Stimulated activated CD8-positive, alpha-beta memory T cell treated with anti-CD3 and anti-CD28 coated beads, Interleukin-7, amount 100 ng/mL, for 4 hours (primary cell): ENCODE measurements around the gene KCND2.
"Not testable (repeated sequence)": the region's sequence is repeated elsewhere in the genome, so short reads cannot be mapped to it uniquely, and the experiment has no call there.

ENCODE experiments used
- DNase-seq, 2 donors: peaks; one replicate each; pipeline ENCODE4 v3.0.0-alpha.2; 2020; ENCODE audit warnings: low read depth in 2 of 2

The KCND2 gene

GRCh38 chr7:120743128-120743527 lies 470.2 kb downstream of the KCND2 start:
- no peak for DNase-seq

GRCh38 chr7:120760050-120760449 lies 487.1 kb downstream of the KCND2 start:
- no peak for DNase-seq

- DNase-seq, result no peak
Measured at GRCh38 chr7:120760851-120761250, 487.9 kb downstream of the KCND2 start.

- no peak for DNase-seq
Measured at GRCh38 chr7:120770206-120770605, 497.2 kb downstream of the KCND2 start.

GRCh38 chr7:120774481-120774880 lies 501.5 kb downstream of the KCND2 start:
- DNase-seq, result no peak

- no peak for DNase-seq
Measured at GRCh38 chr7:120775755-120776154, 502.8 kb downstream of the KCND2 start.

GRCh38 chr7:120779078-120779477 lies 506.1 kb downstream of the KCND2 start:
- not testable (repeated sequence) for DNase-seq

GRCh38 chr7:120780451-120780850 lies 507.5 kb downstream of the KCND2 start:
- DNase-seq, result not testable (repeated sequence)

GRCh38 chr7:120780938-120781337 lies 508.0 kb downstream of the KCND2 start:
- DNase-seq, result no peak

- not testable (repeated sequence) for DNase-seq
Measured at GRCh38 chr7:120781924-120782323, 508.9 kb downstream of the KCND2 start.

GRCh38 chr7:120783273-120783672 lies 510.3 kb downstream of the KCND2 start:
- no peak for DNase-seq

- DNase-seq, result no peak
Measured at GRCh38 chr7:120783721-120784120, 510.7 kb downstream of the KCND2 start.

- no peak for DNase-seq
Measured at GRCh38 chr7:120785095-120785494, 512.1 kb downstream of the KCND2 start.

- DNase-seq, result peak; percentile 12 to 20
Measured at GRCh38 chr7:120792091-120792860, 519.3 kb downstream of the KCND2 start.

GRCh38 chr7:120792861-120793130 lies 519.8 kb downstream of the KCND2 start:
- DNase-seq, result no peak

- no peak for DNase-seq
Measured at GRCh38 chr7:120793213-120793936, 520.4 kb downstream of the KCND2 start.

GRCh38 chr7:120794106-120794729 lies 521.2 kb downstream of the KCND2 start:
- DNase-seq, result no peak

GRCh38 chr7:120797026-120797645 lies 524.2 kb downstream of the KCND2 start:
- DNase-seq, result no peak

- DNase-seq, result no peak
Measured at GRCh38 chr7:120799147-120799546, 526.2 kb downstream of the KCND2 start.
